HepG2 (cell line): ENCODE results near the gene RAB23. TPM values are rescaled to one million over a fixed set of nuclear protein-coding genes. Genes with fewer than 3 reads are reported as not detected.

ENCODE experiments used
- ATAC-seq: fragments of 200-7000 bp; cut with Tn5 transposase; 3 replicates; pipeline ENCODE4 v1.9.1; 2020; ENCODE audit warnings: mild to moderate bottlenecking, moderate library complexity
- BruUV-seq: library from RNA; stranded (reverse); fragments of 400-500 nt; replicated peaks from 2 replicates; lab custom pipeline; 2021; lab: Mats Ljungman, UMichigan
- CTCF ChIA-PET: fragments of 300-600 bp; formaldehyde crosslinking; extraction: SDS; loops from one replicate; lab custom pipeline; 2021; ENCODE audit warnings: low total read pairs, inconsistent platforms, low intra/inter-chr PET ratio; lab: Yijun Ruan, JAX
- POLR2A ChIA-PET: fragments of 350-600 bp; sonication (Branson Sonifier 250); formaldehyde crosslinking; loops from one replicate; lab custom pipeline; 2020; ENCODE audit warnings: antibody characterized with exemption, inconsistent platforms; lab: Yijun Ruan, JAX
- DNase-seq: peaks from one replicate; pipeline ENCODE4 v3.0.0-alpha.2; 2015; ENCODE audit warnings: low spot score
- FAIRE-seq: peaks from 3 replicates; lab custom pipeline; 2011; peaks lifted over from hg19 to GRCh38; lab: Jason Lieb, UNC
- H2AFZ ChIP-seq: one replicate; pipeline ENCODE4 v1.6.1; 2011; ENCODE audit warnings: low read length, inconsistent platforms
- H3K27ac ChIP-seq: fragments of 300-600 bp; 3 replicates; pipeline ENCODE4 v1.8.0; 2011; ENCODE audit warnings: mixed run types, mild to moderate bottlenecking, mixed read lengths, low read length, inconsistent platforms; ENCODE audit not compliant: insufficient read depth; ENCODE audit errors: extremely low read length
- H3K27me3 ChIP-seq, 2 experiments: fragments of 200-600 bp in 1 of 2; 2 replicates in 1 of 2; 3 replicates in 1 of 2; pipeline versions ENCODE4 v1.6.0 to v1.8.0; 2011; ENCODE audit warnings: low read length in 2 of 2, mild to moderate bottlenecking in 2 of 2, moderate library complexity in 2 of 2, inconsistent platforms in 1 of 2; ENCODE audit not compliant: insufficient read depth in 2 of 2, control insufficient read depth in 1 of 2
- H3K36me3 ChIP-seq, 2 experiments: fragments of 200-600 bp in 1 of 2; replicated peaks in 1 of 2; 2 replicates in 1 of 2; 3 replicates in 1 of 2; pipeline versions ENCODE4 v1.5.1 to v1.8.0; 2011; ENCODE audit warnings: low read length in 2 of 2, inconsistent platforms in 1 of 2; ENCODE audit not compliant: insufficient read depth in 2 of 2, control insufficient read depth in 1 of 2
- H3K4me1 ChIP-seq: 2 replicates; pipeline ENCODE4 v1.5.1; 2012; ENCODE audit warnings: low read length, inconsistent platforms; ENCODE audit not compliant: insufficient read depth
- H3K4me2 ChIP-seq: 2 replicates; pipeline ENCODE4 v1.6.0; 2011; ENCODE audit warnings: low read depth, low read length, inconsistent platforms
- H3K4me3 ChIP-seq, 3 experiments: fragments of 200-600 bp in 1 of 3; sonication (generic), shearing (Covaris generic) in 1 of 3; replicated peaks in 1 of 3; 2 replicates each; pipeline ENCODE4 v1.5.1; 2011 to 2016; ENCODE audit warnings: low read length in 3 of 3, inconsistent platforms in 2 of 3, low read depth in 2 of 3, mild to moderate bottlenecking in 2 of 3, control low read depth in 1 of 3, mixed read lengths in 1 of 3; ENCODE audit not compliant: insufficient read depth in 1 of 3
- H3K79me2 ChIP-seq: one replicate; pipeline ENCODE4 v1.6.1; 2011; ENCODE audit warnings: low read length, inconsistent platforms; ENCODE audit not compliant: insufficient read depth
- H3K9ac ChIP-seq: 2 replicates; pipeline ENCODE4 v1.6.0; 2011; ENCODE audit warnings: mild to moderate bottlenecking, low read depth, low read length, inconsistent platforms; ENCODE audit not compliant: insufficient read depth
- H3K9me3 ChIP-seq: 2 replicates; pipeline ENCODE4 v1.5.1; 2012; ENCODE audit warnings: mild to moderate bottlenecking, low read length
- H4K20me1 ChIP-seq: 2 replicates; pipeline ENCODE4 v1.6.0; 2011; ENCODE audit warnings: inconsistent platforms, mild to moderate bottlenecking, low read length, moderate library complexity; ENCODE audit not compliant: insufficient read depth
- ARHGAP35 ChIP-seq: sonication (generic); formaldehyde crosslinking; IDR thresholded peaks from 2 replicates; pipeline ENCODE4 v1.9.0; 2022; ENCODE audit warnings: mild to moderate bottlenecking, inconsistent platforms, moderate library complexity, missing genetic modification reagents, borderline replicate concordance
- ARID5B ChIP-seq: IDR thresholded peaks from 2 replicates; pipeline ENCODE4 v1.4.0; 2020; ENCODE audit warnings: mild to moderate bottlenecking, missing genetic modification reagents
- CEBPG ChIP-seq: IDR thresholded peaks from 2 replicates; pipeline ENCODE4 v1.6.1; 2016
- CHCHD3 ChIP-seq: sonication (generic); formaldehyde crosslinking; IDR thresholded peaks from 2 replicates; pipeline ENCODE4 v1.8.0; 2022; ENCODE audit warnings: mild to moderate bottlenecking, missing genetic modification reagents, moderate library complexity
- DDIT3 ChIP-seq: sonication (generic); formaldehyde crosslinking; IDR thresholded peaks from 2 replicates; pipeline ENCODE4 v1.4.0; 2020; ENCODE audit warnings: mild to moderate bottlenecking, missing genetic modification reagents
- GATAD2A ChIP-seq: IDR thresholded peaks from 2 replicates; pipeline ENCODE4 v1.6.1; 2016
- IRX3 ChIP-seq: sonication (generic); formaldehyde crosslinking; IDR thresholded peaks from 2 replicates; pipeline ENCODE4 v1.8.1; 2023; ENCODE audit warnings: mild to moderate bottlenecking, low read depth, missing genetic modification reagents, borderline replicate concordance
- KMT2B ChIP-seq: IDR thresholded peaks from 2 replicates; pipeline ENCODE4 v1.6.1; 2016; ENCODE audit warnings: missing genetic modification reagents, missing compliant biosample characterization
- PHB2 ChIP-seq: fragments of 450-650 bp; IDR thresholded peaks from 2 replicates; pipeline ENCODE4 v1.6.1; 2018; ENCODE audit not compliant: partially characterized antibody
- PRDM10 ChIP-seq: sonication (generic); formaldehyde crosslinking; IDR thresholded peaks from 2 replicates; pipeline ENCODE4 v1.4.0; 2020; ENCODE audit warnings: low read depth, missing genetic modification reagents
- SOX13 ChIP-seq, 3 experiments: fragments of 450-650 bp in 1 of 3; sonication (generic) in 1 of 3; formaldehyde crosslinking in 1 of 3; IDR thresholded peaks in 2 of 3; conservative IDR thresholded peaks in 1 of 3; 2 replicates each; pipeline versions ENCODE4 v1.5.0 to v1.6.1; 2016 to 2020; ENCODE audit warnings: antibody characterized with exemption in 1 of 3, mild to moderate bottlenecking in 1 of 3, missing compliant biosample characterization in 1 of 3, missing genetic modification reagents in 1 of 3, moderate library complexity in 1 of 3
- TCF7 ChIP-seq: sonication (generic); IDR thresholded peaks from 2 replicates; pipeline ENCODE4 v1.6.1; 2016; ENCODE audit warnings: antibody characterized with exemption, low read depth
- ZBTB43 ChIP-seq: sonication (generic); formaldehyde crosslinking; conservative IDR thresholded peaks from 2 replicates; pipeline ENCODE4 v1.4.0; 2020; ENCODE audit warnings: missing genetic modification reagents
- ZNF256 ChIP-seq: sonication (generic); formaldehyde crosslinking; conservative IDR thresholded peaks from 2 replicates; pipeline ENCODE4 v1.4.0; 2020; ENCODE audit warnings: missing genetic modification reagents
- ZNF672 ChIP-seq: sonication (generic); formaldehyde crosslinking; IDR thresholded peaks from 2 replicates; pipeline ENCODE4 v1.8.1; 2022; ENCODE audit warnings: missing genetic modification reagents
- WGBS: methylation state at CpG from one replicate; pipeline ENCODE4 v1.1.6; 2017; ENCODE audit warnings: low lambda C conversion rate; 5-methylcytosine and 5-hydroxymethylcytosine counted together
- in situ Hi-C: cut with HindIII; loops from 2 replicates; pipeline ENCODE4 v1.10.0; 2017; ENCODE audit warnings: low pct_unique_long_range_greater_than_20kb; ENCODE audit not compliant: extremely low pct_ligation_motif_present
- intact Hi-C: fragments of 100-400 bp; cut with micrococcal nuclease; formaldehyde crosslinking; loops from one replicate; pipeline ENCODE4 v1.10.0; 2022; ENCODE audit not compliant: unreplicated experiment
- polyA plus RNA-seq, 8 experiments: library from polyadenylated mRNA; depleted of rRNA in 3 of 8; stranded (reverse) in 7 of 8; unstranded in 1 of 8; fragments of >200 nt; fragmentation: Illumina TruSeq in 4 of 8; extraction: Trizol in 4 of 8; gene quantifications; 2 replicates each; pipeline versions ENCODE4 v1.2.1 to v1.2.3, GENCODE V29; 2011 to 2016; ENCODE audit warnings: low read depth in 4 of 8, missing spikeins in 1 of 8, mixed read lengths in 1 of 8; ENCODE audit not compliant: insufficient read depth in 1 of 8
- total RNA-seq, 5 experiments: library from RNA; depleted of rRNA; stranded (reverse); fragments of >200 nt; fragmentation: Illumina TruSeq; extraction: Trizol; gene quantifications; 2 replicates each; pipeline ENCODE4 v1.2.3, GENCODE V29; 2016; ENCODE audit warnings: low read depth in 1 of 5

Gene RAB23
- total and polyA plus RNA-seq, 2 of the 13 experiments (the other 11 are each of a cell fraction or from before 2014, with no cell fraction given): 5.5 to 16.4 TPM

- 0 out of 2 replicates have a peak, but pooled peaks have one; percentile 13 for TF ChIP-seq ARID5B
- peak; percentile 60 for TF ChIP-seq CEBPG (CRISPR knock-in tag)
Measured at GRCh38 chr6:57190140-57190539, 32.0 kb downstream of the RAB23 start (continued).

- 87% methylated on average over 2 of the region's 2 CpGs for WGBS
- CTCF ChIA-PET: no interaction called here
- TF ChIP-seq IRX3 (CRISPR knock-in tag): no peak
- no peak for TF ChIP-seq ZNF672 (CRISPR knock-in tag)
- TF ChIP-seq DDIT3 (CRISPR knock-in tag): no peak
- no peak for TF ChIP-seq PRDM10
- TF ChIP-seq PHB2: no peak
- TF ChIP-seq ARHGAP35 (CRISPR knock-in tag): no peak
- no peak for TF ChIP-seq ZNF256
- TF ChIP-seq GATAD2A (CRISPR knock-in tag): no peak
- no peak for TF ChIP-seq CHCHD3 (CRISPR knock-in tag)
- no peak for TF ChIP-seq TCF7
- no peak for TF ChIP-seq ZBTB43
- TF ChIP-seq KMT2B (CRISPR knock-in tag): no peak
- no peak for TF ChIP-seq CEBPG (CRISPR knock-in tag)
- no peak for TF ChIP-seq SOX13 (IDR thresholded peaks at IDR 0.05)
- no peak for TF ChIP-seq SOX13 (CRISPR knock-in tag; conservative IDR thresholded peaks at IDR 0.05 in 1 of 2, IDR thresholded peaks at IDR 0.05 in 1 of 2)
Measured at GRCh38 chr6:57183336-57183735, 38.8 kb downstream of the RAB23 start.

More at GRCh38 chr6:57183336-57183735, 38.8 kb downstream of the RAB23 start:
- Histone ChIP-seq H3K9me3 (no peaks in the 10 kb centered on the region), H3K27me3 (no peaks in the 10 kb centered on the region), H3K4me2 (no peak overlapping the region), H3K4me3 (no peak overlapping the region), H3K36me3 (peaks cover 18 to 29% of the 10 kb centered on the region in 2 experiments), H3K4me1 (peaks cover 2% of the 10 kb centered on the region; the same call in 1 of the 2 replicates), H2AFZ (no peak overlapping the region), H4K20me1 (no peaks in the 10 kb centered on the region; the same call in 1 of the 2 replicates), H3K79me2 (peaks cover 29% of the 10 kb centered on the region), H3K27ac (no peak overlapping the region), H3K9ac (no peak overlapping the region)
- POLR2A ChIA-PET: no interaction called here
- no peak for ATAC-seq
- no peak for DNase-seq
- in situ Hi-C loops (no loop called here), intact Hi-C loops (no loop called here)
- no TSS peak for BruUV-seq
- no peak for FAIRE-seq
